ENCODE results near the gene PARD3B. TPM values are rescaled to one million over a fixed set of nuclear protein-coding genes. Genes with fewer than 3 reads are reported as not detected.
A peak's percentile ranks its signal among the peaks of the same experiment; 100 is the strongest.

PARD3B gene
- polyA plus RNA-seq, 6 donors from 2014 or later, result not detected

DNA sequence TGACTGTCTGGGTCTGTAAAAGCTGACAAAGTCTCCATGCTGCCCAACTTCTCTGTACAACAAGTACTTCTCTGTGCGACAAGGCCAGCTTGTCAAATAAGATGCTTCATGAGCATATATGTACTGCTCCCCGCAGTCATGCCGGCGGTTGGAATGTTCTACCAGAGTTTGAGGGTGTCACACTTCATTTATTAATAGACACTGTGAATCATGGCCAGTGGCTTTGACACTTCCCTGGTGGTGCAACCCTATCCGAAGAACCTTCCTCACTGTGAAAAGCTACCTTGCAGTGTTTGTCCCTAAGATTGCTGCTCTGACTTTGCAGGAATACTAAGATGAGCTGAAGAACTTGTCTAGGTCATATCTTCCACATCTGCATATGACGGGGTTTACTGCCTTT, 1016.2 kb downstream of the PARD3B start:
- peaks cover 11 to 28% (median 21%) of the 10 kb centered on the region in 3 donors for H3K27me3 Mint-ChIP-seq
- DNase-seq (no peak), ATAC-seq (ENCODE audit: low read depth in 2 of 2) (no peak)
- no peaks in the 10 kb centered on the region for H3K36me3 Mint-ChIP-seq
- H3K9me3 Mint-ChIP-seq, result no peaks in the 10 kb centered on the region
- no peak overlapping the region for H3K4me3 Mint-ChIP-seq
- H3K4me1 Mint-ChIP-seq, result no peaks in the 10 kb centered on the region
- H3K27ac Mint-ChIP-seq, result no peak overlapping the region

DNA sequence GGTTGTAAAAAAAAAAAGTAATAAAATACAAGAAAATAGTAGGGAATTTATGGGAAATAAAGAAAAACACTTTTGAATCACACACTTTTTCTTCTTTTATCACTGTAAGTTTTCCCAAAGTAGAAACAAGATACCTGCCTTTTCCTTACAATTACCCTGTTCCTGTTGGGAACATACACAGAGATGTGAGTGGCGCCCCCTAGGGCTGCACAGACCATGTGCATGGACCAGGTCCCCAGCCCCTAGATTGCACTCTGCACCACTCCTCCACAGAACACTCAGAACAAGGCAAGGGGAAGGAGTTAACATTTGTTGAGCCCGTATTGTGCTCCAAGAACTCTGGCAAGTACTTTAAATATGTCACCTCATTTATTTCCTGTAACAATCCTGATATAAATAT, 1018.4 kb downstream of the PARD3B start:
- no peak for ATAC-seq (ENCODE audit: low read depth in 2 of 2)
- no peaks in the 10 kb centered on the region for H3K36me3 Mint-ChIP-seq
- H3K27me3 Mint-ChIP-seq, result peaks cover 4 to 15% (median 7%) of the 10 kb centered on the region in 3 donors
- H3K27ac Mint-ChIP-seq, result no peak overlapping the region
- no peak overlapping the region for H3K4me3 Mint-ChIP-seq
- no peaks in the 10 kb centered on the region for H3K9me3 Mint-ChIP-seq
- H3K4me1 Mint-ChIP-seq, result no peaks in the 10 kb centered on the region
- no peak for DNase-seq

DNA sequence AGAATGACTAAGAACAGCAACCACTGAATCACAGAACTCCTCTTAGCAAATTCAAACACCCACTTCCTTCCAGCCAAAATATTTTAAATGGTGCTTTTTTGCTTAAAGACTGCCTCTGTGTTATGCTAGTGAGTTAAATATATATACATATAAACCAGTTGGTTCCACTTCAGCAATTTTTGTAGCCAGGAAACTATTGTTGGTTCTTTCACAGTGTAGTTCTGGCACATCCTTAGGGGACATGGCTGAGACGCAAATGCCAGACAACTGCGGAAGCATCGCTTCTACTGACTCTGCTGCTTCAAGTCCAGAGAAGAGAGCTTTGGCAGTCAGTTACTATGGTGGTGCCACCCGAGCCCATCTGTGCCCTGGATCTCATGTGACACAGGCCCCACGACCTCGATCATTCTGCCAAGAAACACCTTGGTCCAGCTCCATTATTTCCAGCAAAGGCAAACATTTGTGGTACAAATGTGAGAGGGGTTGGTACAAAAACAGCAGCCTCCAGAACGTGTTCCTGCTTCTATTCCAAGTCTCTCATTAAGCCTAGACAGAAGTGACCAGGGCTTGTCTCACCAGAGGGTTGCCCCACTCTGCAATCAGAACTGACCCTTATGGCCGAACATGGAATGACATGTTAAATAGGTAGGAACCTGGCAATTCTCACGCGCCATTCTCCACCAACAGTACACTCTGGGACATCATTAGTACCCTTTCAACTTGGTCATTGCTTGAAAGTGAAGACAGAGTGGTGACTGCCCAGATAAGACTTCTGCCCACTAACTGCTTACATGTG, 1019.3 kb downstream of the PARD3B start:
- ATAC-seq (ENCODE audit: low read depth in 2 of 2), result no peak

DNA sequence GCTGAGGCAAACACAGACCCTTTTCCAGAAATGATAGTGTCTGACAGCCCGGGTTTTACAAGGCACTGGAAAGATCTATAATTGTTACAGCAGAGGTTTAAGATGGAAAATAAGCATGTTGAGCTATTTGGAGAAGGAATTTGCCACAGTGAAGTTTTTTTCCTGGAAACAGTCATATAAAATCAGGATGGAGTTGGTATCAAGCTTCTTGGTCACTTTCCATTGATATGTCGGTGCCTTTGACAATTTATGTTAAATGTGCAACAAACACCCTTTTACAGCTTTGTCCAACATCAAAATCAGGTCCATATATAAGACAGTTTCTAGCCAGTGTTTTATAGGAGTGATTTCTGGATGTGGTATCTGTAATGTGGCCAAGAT, 1019.9 kb downstream of the PARD3B start:
- Mint-ChIP-seq H3K9me3 (no peaks in the 10 kb centered on the region), H3K4me3 (no peak overlapping the region), H3K27me3 (peaks cover 0 to 15% (median 5%) of the 10 kb centered on the region in 3 donors), H3K36me3 (no peaks in the 10 kb centered on the region), H3K27ac (no peak overlapping the region), H3K4me1 (no peaks in the 10 kb centered on the region)
- DNase-seq (no peak), ATAC-seq (ENCODE audit: low read depth in 2 of 2) (no peak)

More for the DNA sequence above, 1019.3 kb downstream of the PARD3B start:
- peaks cover 0 to 15% (median 5%) of the 10 kb centered on the region in 3 donors for H3K27me3 Mint-ChIP-seq
- no peaks in the 10 kb centered on the region for H3K36me3 Mint-ChIP-seq
- peak overlapping the region in 1 of 8 donors; percentile 17 for H3K4me3 Mint-ChIP-seq
- no peaks in the 10 kb centered on the region for H3K9me3 Mint-ChIP-seq
- DNase-seq, result no peak
- no peaks in the 10 kb centered on the region for H3K4me1 Mint-ChIP-seq
- no peak overlapping the region for H3K27ac Mint-ChIP-seq

DNA sequence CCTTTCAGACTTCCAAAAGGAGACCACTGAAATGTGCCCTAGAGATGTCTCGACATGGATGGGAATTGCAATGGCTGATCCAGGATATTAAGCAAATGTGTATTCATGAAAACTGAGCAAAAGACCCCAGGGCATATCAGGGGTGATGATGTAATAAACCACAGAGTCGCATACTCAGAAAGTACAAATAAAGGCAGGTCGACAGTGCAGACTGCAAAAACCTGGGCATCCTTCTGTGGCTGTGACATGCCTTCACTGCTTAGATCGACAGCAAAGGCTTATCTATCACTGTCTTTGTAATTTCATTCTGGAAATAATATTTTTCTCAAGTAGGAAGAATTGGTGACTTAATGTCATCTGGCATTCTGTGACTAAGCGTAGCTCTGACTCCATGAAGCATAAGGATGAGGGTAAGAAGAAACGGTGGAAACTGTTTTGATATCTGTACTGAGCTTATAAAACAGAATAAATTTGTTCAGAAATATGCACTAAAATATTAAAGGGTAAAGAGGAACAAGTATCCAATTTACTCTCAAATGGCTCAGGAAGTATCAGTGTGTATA, 1021.4 kb downstream of the PARD3B start:
- H3K4me1 Mint-ChIP-seq, result no peaks in the 10 kb centered on the region
- no peak overlapping the region for H3K27ac Mint-ChIP-seq
- no peak overlapping the region for H3K4me3 Mint-ChIP-seq
- no peaks in the 10 kb centered on the region for H3K36me3 Mint-ChIP-seq
- H3K27me3 Mint-ChIP-seq, result peaks cover 0 to 11% (median 5%) of the 10 kb centered on the region in 3 donors
- H3K9me3 Mint-ChIP-seq, result no peaks in the 10 kb centered on the region
- ATAC-seq (ENCODE audit: low read depth in 2 of 2), result no peak
- no peak for DNase-seq

DNA sequence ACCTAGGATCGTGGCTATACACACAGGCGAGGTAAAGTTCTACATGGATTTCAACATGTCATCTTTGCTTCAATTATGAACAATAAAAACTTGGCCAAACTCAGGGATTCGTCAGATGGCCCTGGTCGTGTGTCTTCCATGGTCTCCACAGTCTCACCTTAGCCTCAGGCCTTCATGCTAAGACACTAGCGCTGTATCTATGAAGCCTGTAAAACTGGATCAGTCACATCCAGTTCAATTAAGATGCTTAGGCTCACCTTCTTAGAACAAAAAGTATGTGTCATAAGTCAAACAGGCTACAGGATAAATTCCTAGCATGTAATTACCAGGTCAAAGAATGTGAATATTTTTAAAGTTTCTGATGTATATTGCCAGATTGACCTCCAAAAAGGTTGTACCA, 1023.3 kb downstream of the PARD3B start:
- DNase-seq, result no peak
- Mint-ChIP-seq H3K4me3 (no peak overlapping the region), H3K27me3 (peaks cover 0 to 15% (median 5%) of the 10 kb centered on the region in 3 donors), H3K36me3 (no peaks in the 10 kb centered on the region), H3K4me1 (no peaks in the 10 kb centered on the region), H3K9me3 (peaks cover 0 to 8% (median 0%) of the 10 kb centered on the region in 7 donors), H3K27ac (no peak overlapping the region)
- no peak for ATAC-seq (ENCODE audit: low read depth in 2 of 2)

DNA sequence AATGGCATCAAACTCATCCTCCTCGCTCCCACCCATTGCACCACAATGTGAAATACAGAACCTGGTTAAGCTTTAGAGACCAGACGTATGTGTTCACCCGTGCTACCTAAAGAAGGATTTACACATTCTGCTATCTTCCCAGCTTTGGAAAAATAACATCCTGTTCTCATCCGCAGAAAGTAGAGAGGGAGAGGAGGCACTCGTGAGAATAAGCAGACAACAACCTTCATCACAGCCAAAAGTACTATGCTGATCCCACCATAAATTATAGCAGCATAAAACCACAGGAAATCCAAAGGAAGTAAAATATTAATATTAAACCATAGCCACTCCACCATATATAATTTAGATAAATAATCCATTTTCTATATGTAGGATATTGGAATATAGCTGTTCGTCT, 1025.4 kb downstream of the PARD3B start:
- Mint-ChIP-seq H3K27me3 (peaks cover 0 to 13% (median 5%) of the 10 kb centered on the region in 3 donors), H3K4me3 (no peak overlapping the region), H3K36me3 (no peaks in the 10 kb centered on the region), H3K9me3 (peaks cover 0 to 12% (median 4%) of the 10 kb centered on the region in 7 donors), H3K4me1 (no peaks in the 10 kb centered on the region), H3K27ac (no peak overlapping the region)
- ATAC-seq (ENCODE audit: low read depth in 2 of 2) (no peak), DNase-seq (no peak)

DNA sequence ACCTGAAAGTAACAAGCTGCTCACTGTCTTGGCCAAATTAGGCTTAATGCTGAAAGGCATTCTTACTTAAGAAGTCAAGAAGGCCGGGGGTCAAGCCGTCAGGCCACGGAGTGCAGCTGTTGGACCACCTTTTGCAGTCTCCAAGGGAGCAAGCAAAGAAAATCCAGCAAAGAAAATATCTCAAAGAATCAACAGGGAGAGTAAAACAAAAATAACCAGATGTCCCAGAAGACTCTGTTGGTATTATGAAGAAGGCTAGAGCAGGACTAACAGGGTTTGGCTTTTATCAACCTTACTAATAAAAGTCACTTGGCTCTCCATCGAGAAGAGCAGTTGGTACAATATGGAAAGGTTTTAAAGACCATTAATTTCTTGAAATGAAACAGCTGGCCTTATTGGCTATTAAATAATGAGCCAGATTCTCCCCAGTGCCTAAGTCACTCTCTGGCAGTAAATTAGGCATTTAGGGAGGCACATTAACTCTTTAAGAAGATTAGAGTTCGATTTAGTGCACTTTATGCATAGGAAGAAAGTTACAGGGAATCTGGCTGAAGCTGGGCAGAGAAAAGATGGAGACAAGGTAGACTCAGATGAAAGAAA, 1026.2 kb downstream of the PARD3B start:
- no peak overlapping the region for H3K4me3 Mint-ChIP-seq
- no peaks in the 10 kb centered on the region for H3K36me3 Mint-ChIP-seq
- peaks cover 1 to 12% (median 5%) of the 10 kb centered on the region in 7 donors for H3K9me3 Mint-ChIP-seq
- H3K4me1 Mint-ChIP-seq, result no peaks in the 10 kb centered on the region
- no peak for ATAC-seq (ENCODE audit: low read depth in 2 of 2)
- H3K27me3 Mint-ChIP-seq, result peaks cover 0 to 5% (median 0%) of the 10 kb centered on the region in 3 donors
- no peak for DNase-seq
- no peak overlapping the region for H3K27ac Mint-ChIP-seq

DNA sequence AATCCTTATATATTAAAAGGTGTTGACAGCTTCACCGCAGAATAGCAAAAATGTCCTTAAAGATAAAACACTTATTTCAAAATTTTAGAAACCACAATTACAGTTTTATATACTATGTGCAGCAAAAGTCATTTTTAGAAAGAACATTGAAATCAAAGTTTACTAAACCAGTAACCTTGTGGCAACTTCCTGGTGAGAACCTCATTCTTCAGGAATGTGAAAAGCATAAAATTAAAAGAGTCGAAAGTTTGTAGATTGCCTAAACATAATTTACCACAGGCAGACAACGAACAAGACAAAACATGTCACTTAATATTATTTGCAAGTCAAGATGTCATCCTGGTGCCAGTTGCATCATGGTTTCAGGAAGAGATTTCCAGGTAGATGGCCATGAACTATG, 1028.7 kb downstream of the PARD3B start:
- H3K9me3 Mint-ChIP-seq, result peaks cover 4 to 20% (median 7%) of the 10 kb centered on the region in 7 donors
- H3K27me3 Mint-ChIP-seq, result peaks cover 0 to 10% (median 0%) of the 10 kb centered on the region in 3 donors
- H3K36me3 Mint-ChIP-seq, result no peaks in the 10 kb centered on the region
- no peaks in the 10 kb centered on the region for H3K4me1 Mint-ChIP-seq
- ATAC-seq (ENCODE audit: low read depth in 2 of 2) (no peak), DNase-seq (no peak)
- H3K4me3 Mint-ChIP-seq, result no peak overlapping the region
- no peak overlapping the region for H3K27ac Mint-ChIP-seq

DNA sequence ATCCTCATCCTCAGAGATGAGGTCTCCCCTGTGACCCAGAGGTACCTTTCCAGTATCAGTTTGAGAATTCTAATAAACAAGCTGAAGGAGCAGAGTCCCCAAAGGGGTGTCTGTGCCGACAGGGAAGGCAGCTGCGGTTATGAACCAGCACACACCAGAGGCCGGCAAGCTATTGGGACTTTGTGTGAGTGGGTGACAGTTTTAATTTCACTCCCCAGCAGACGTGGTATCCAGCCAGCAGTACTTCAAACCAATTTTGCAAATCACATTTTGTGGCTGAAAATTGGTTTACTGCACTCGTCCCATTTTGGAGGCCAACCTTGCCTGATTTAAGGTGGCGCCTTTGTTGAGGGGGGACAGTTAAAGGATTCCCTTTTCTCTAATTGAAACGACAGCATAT, 1034.1 kb downstream of the PARD3B start:
- H3K4me1 Mint-ChIP-seq, result no peaks in the 10 kb centered on the region
- DNase-seq (no peak), ATAC-seq (ENCODE audit: low read depth in 2 of 2) (no peak)
- peaks cover 0 to 3% of the 10 kb centered on the region in 2 donors for H3K36me3 Mint-ChIP-seq
- H3K4me3 Mint-ChIP-seq, result no peak overlapping the region
- H3K27ac Mint-ChIP-seq, result no peak overlapping the region
- H3K9me3 Mint-ChIP-seq, result peaks cover 2 to 20% (median 5%) of the 10 kb centered on the region in 7 donors
- H3K27me3 Mint-ChIP-seq, result peaks cover 6 to 12% (median 9%) of the 10 kb centered on the region in 3 donors

DNA sequence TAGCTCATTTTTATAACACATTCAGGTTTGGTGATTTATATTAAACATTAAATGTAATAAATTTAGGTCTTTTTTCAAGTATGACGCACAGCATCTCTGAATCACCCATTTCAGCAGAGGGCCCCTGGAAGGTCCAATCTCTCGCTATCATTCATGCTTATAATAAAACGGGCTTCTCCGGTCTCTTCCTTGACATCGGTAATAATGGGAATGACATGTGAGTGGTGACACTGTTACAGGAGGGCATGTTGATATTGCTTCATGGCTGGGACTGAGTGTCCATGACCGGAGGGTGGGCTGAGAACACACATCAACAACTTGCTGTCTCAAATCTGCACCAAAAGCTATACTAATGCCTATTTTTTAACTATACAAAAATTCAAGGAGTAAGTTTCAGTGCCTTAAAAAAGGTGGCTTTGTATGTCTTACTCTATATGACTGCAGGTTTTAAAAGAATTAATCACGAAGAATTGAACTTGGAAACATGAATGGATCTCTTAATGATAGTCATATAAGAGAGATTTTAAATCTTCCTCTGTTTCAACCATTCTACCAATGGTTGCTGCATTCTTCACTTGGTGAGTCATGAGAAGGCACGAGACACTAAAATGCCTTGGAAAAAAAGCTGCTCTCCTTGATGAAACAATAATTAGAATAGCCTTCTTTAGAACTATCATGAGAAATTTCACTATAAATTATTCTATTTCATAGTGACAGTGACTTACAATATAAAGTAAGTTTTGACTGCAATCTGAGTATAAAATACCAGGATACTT, 1035.1 kb downstream of the PARD3B start:
- peaks cover 2 to 20% (median 4%) of the 10 kb centered on the region in 7 donors for H3K9me3 Mint-ChIP-seq

DNA sequence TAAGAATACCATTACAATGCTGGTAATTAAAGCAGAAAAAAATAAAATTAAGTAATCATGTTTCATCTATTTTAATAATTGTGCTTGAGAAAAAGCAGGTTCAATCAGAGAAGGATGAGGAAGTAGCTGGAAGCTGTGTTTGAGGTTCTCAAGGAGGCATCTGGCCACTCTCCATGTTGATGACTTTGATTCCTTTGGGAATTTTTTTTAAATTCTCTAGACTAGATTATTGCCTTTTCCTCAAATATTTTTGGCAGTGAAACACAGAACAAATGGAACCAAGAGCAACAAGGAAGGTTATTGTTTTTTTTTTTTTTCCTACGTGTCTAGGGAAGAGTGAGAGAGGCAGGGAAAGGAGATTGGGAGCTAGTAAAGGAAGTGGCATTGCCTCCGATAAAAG, 1037.1 kb downstream of the PARD3B start:
- Mint-ChIP-seq H3K36me3 (peaks cover 0 to 3% of the 10 kb centered on the region in 2 donors), H3K27ac (peak overlapping the region in 1 of 6 donors; percentile 19), H3K27me3 (peaks cover 6 to 13% (median 9%) of the 10 kb centered on the region in 3 donors), H3K4me3 (no peak overlapping the region), H3K9me3 (peaks cover 0 to 2% (median 0%) of the 10 kb centered on the region in 7 donors), H3K4me1 (no peaks in the 10 kb centered on the region)
- no peak for DNase-seq
- ATAC-seq (ENCODE audit: low read depth in 2 of 2), result no peak

More for the DNA sequence above, 1035.1 kb downstream of the PARD3B start:
- Mint-ChIP-seq H3K36me3 (peaks cover 0 to 3% of the 10 kb centered on the region in 2 donors), H3K4me3 (no peak overlapping the region), H3K27ac (no peak overlapping the region), H3K27me3 (peaks cover 6 to 12% (median 9%) of the 10 kb centered on the region in 3 donors), H3K4me1 (no peaks in the 10 kb centered on the region)
- DNase-seq, result no peak
- ATAC-seq (ENCODE audit: low read depth in 2 of 2), result no peak
